Measurements from ENCODE around the gene GPA33.

GPA33 gene

DNA sequence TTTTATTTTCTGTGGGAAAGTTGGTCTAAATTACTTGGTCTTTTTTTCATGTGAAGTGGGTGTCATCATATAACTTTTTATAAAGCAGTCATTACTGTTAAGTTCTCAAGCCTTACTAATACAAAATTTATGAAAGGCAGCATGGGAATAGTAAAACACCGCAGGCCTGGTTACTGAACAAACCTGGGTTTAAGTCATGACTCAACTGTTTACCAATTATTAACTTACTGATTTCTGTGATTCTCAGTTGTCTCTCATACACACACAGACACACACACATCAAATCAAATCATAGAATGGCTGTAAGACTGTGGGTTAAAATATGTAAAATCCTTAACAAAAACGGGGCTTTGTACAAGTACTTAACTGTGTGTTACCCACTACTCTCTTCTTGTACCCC is 86.5 kb downstream of the GPA33 start:
- Mint-ChIP-seq H3K4me1 (no peaks in the 10 kb centered on the region), H3K4me3 (no peak overlapping the region), H3K27ac (peak overlapping the region; percentile 48 to 81 (median 55)), H3K27me3 (ENCODE audit: low read depth) (peaks cover 3% of the 10 kb centered on the region), H3K36me3 (ENCODE audit: low read depth) (no peaks in the 10 kb centered on the region), H3K9me3 (peaks cover 14% of the 10 kb centered on the region)
- TF ChIP-seq, protein P1, sequence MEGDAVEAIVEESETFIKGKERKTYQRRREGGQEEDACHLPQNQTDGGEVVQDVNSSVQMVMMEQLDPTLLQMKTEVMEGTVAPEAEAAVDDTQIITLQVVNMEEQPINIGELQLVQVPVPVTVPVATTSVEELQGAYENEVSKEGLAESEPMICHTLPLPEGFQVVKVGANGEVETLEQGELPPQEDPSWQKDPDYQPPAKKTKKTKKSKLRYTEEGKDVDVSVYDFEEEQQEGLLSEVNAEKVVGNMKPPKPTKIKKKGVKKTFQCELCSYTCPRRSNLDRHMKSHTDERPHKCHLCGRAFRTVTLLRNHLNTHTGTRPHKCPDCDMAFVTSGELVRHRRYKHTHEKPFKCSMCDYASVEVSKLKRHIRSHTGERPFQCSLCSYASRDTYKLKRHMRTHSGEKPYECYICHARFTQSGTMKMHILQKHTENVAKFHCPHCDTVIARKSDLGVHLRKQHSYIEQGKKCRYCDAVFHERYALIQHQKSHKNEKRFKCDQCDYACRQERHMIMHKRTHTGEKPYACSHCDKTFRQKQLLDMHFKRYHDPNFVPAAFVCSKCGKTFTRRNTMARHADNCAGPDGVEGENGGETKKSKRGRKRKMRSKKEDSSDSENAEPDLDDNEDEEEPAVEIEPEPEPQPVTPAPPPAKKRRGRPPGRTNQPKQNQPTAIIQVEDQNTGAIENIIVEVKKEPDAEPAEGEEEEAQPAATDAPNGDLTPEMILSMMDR (IDR thresholded peaks at IDR 0.05; ENCODE audit: unreplicated experiment in 3 of 3) = no peak
